GM18867 (cell line): ENCODE results near the gene MERTK.
"Not testable (repeated sequence)": the region's sequence is repeated elsewhere in the genome, so short reads cannot be mapped to it uniquely, and the experiment has no call there.

Experiments
- ATAC-seq: cut with Tn5 transposase; IDR thresholded peaks from one replicate; pipeline ENCODE4 v1.9.1; 2021; ENCODE audit warnings: mild to moderate bottlenecking, moderate library complexity; ENCODE audit not compliant: unreplicated experiment

The MERTK gene

GRCh38 chr2:112034924-112035323 is 136.5 kb downstream of the MERTK start:
- no peak for ATAC-seq

- no peak for ATAC-seq
Measured at GRCh38 chr2:112035786-112036185, 137.4 kb downstream of the MERTK start.

GRCh38 chr2:112039556-112039955 is 141.1 kb downstream of the MERTK start:
- ATAC-seq = not testable (repeated sequence)

GRCh38 chr2:112040066-112040465 is 141.7 kb downstream of the MERTK start:
- not testable (repeated sequence) for ATAC-seq

- ATAC-seq = not testable (repeated sequence)
Measured at GRCh38 chr2:112041460-112041859, 143.1 kb downstream of the MERTK start.

GRCh38 chr2:112045446-112046014 is 147.1 kb downstream of the MERTK start:
- ATAC-seq = no peak

- ATAC-seq = no peak
Measured at GRCh38 chr2:112046231-112046630, 147.8 kb downstream of the MERTK start.

GRCh38 chr2:112047537-112048235 is 149.3 kb downstream of the MERTK start:
- ATAC-seq = no peak

- ATAC-seq = no peak
Measured at GRCh38 chr2:112048236-112048592, 149.8 kb downstream of the MERTK start.

- ATAC-seq = no peak
Measured at GRCh38 chr2:112048887-112049286, 150.5 kb downstream of the MERTK start.

GRCh38 chr2:112050316-112050715 is 151.9 kb downstream of the MERTK start:
- ATAC-seq = no peak

GRCh38 chr2:112053917-112054846 is 155.8 kb downstream of the MERTK start:
- ATAC-seq = peak; percentile 65

GRCh38 chr2:112054847-112055729 is 156.7 kb downstream of the MERTK start, which contains the start of gene TMEM87B:
TSS of gene TMEM87B (plus strand) at chr2:112055269. CDS start at chr2:112055592, 323 bp downstream.
- ATAC-seq = peak; percentile 64

GRCh38 chr2:112055730-112056625 is 157.6 kb downstream of the MERTK start:
- peak; percentile 1 for ATAC-seq

- ATAC-seq = no peak
Measured at GRCh38 chr2:112056626-112056987, 158.2 kb downstream of the MERTK start.

GRCh38 chr2:112059671-112060070 is 161.3 kb downstream of the MERTK start:
- no peak for ATAC-seq

- ATAC-seq = no peak
Measured at GRCh38 chr2:112061299-112061698, 162.9 kb downstream of the MERTK start.

GRCh38 chr2:112061840-112062239 is 163.4 kb downstream of the MERTK start:
- ATAC-seq = no peak

- ATAC-seq = no peak
Measured at GRCh38 chr2:112062894-112063293, 164.5 kb downstream of the MERTK start.

- ATAC-seq = peak; percentile 28
Measured at GRCh38 chr2:112065486-112065885, 167.1 kb downstream of the MERTK start.
